ENCODE results near the gene BCAP29. TPM values are rescaled to one million over a fixed set of nuclear protein-coding genes. Genes with fewer than 3 reads are reported as not detected.
A peak's percentile ranks its signal among the peaks of the same experiment; 100 is the strongest.

BCAP29 gene
- total and polyA plus RNA-seq, 2 of the 4 experiments (the other 2 are of a cell fraction): 33.0 to 35.1 TPM

DNA sequence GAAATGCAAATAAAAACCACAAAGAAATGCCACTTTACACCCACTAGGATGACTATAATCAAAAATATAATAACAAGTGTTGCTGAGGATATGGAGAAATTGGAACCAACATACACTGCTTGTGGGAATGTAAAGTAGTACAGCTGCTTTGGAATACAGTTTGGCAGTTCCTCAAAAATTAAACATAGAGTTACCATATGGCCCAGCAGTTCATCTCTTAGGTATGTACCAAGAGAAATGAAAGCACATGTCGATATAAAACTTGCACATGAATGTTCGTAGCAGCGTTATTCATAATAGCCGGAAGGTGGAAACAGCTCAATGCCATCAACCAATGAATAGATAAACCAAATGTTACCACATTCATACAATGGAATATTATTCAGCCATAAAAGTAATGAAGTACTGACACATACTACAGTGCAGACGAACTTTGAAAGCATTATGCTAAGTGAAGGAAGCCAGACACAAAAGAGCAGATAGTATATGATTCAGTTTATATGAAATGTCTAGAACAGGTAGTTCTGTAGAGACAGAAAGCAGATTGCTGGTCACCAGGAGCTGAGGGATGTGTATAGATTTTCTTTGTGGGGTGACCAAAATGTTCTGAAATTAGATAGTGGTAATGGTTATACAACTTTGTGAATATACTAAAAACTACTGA, 12.4 kb downstream of the BCAP29 start:
- no peak overlapping the region for H3K23ac ChIP-seq (ENCODE audit: low read depth, low read length)
- no peak overlapping the region for H3K14ac ChIP-seq (replicated peaks; ENCODE audit: low read depth, low read length)
- H3K56ac ChIP-seq (ENCODE audit: extremely low read depth, insufficient read depth, low read length): no peak overlapping the region
- DNase-seq (peak; percentile 86), ATAC-seq (ENCODE audit: low read depth) (no peak; the same call in 1 of the 2 replicates)
- peaks cover 6% of the 10 kb centered on the region; the same call in 1 of the 2 replicates for H3K36me3 ChIP-seq (ENCODE audit: control insufficient read depth, insufficient read depth, low read length)
- H3K9ac ChIP-seq (ENCODE audit: low read depth, low read length): no peak overlapping the region
- no peak overlapping the region for H2BK120ac ChIP-seq (ENCODE audit: low read depth, low read length)
- H3K9me3 ChIP-seq (ENCODE audit: control insufficient read depth, insufficient read depth, low read length): no peaks in the 10 kb centered on the region
- no peak overlapping the region for H3K4ac ChIP-seq (ENCODE audit: low read depth, low read length)
- H3K9me1 ChIP-seq (ENCODE audit: insufficient read depth, low read length): peaks cover 3% of the 10 kb centered on the region
- no peak overlapping the region for H2AFZ ChIP-seq (replicated peaks; ENCODE audit: low read length, poor library complexity)
- H2AK5ac ChIP-seq (ENCODE audit: low read depth, low read length): no peak overlapping the region
- H4K5ac ChIP-seq (ENCODE audit: low read depth, low read length): no peak overlapping the region
- ChIA-PET POLR2A (ENCODE audit: unreplicated experiment) (no interaction called here), CTCF (no interaction called here)
- H4K91ac ChIP-seq (ENCODE audit: insufficient read depth, low read depth, low read length): no peak overlapping the region
- no peak overlapping the region for H3K18ac ChIP-seq (ENCODE audit: low read depth, low read length)
- peaks cover 11 to 28% of the 10 kb centered on the region in 2 experiments; a peak in 3 of 4 replicates for H3K79me1 ChIP-seq (ENCODE audit: low read depth in 1 of 2, low read length in 2 of 2)
- no peaks in the 10 kb centered on the region for H4K20me1 ChIP-seq (ENCODE audit: insufficient read depth, low read length)
- intact Hi-C loops (cut with micrococcal nuclease) (no loop called here), dilution Hi-C loops (cut with HindIII; ENCODE audit: low sequenced_read_pairs, unreplicated experiment) (no loop called here), in situ Hi-C loops (cut with MboI; ENCODE audit: low sequenced_read_pairs) (no loop called here)
- no peak overlapping the region for H2BK15ac ChIP-seq (ENCODE audit: low read depth, low read length)
- no peak overlapping the region for H2BK5ac ChIP-seq (ENCODE audit: low read depth, low read length, poor library complexity, severe bottlenecking)
- H3K4me2 ChIP-seq (ENCODE audit: low read depth, low read length): no peak overlapping the region
- H3K27ac ChIP-seq (ENCODE audit: insufficient read depth, low read length): no peak overlapping the region
- WGBS, 2 experiments (ENCODE audit: extremely low coverage in 2 of 2, insufficient read length in 1 of 2): no CpG with 5 or more reads among the region's 5 CpGs
- no TSS peak for BruUV-seq (replicated peaks)
- no peak overlapping the region for H2BK20ac ChIP-seq (ENCODE audit: low read depth, low read length)
- H2AK9ac ChIP-seq (replicated peaks; ENCODE audit: low read depth, low read length, poor library complexity): no peak overlapping the region
- H3K27me3 ChIP-seq (ENCODE audit: control insufficient read depth, insufficient read depth, low read length): no peaks in the 10 kb centered on the region
- H3K4me3 ChIP-seq (ENCODE audit: insufficient read depth, low read depth, low read length): no peak overlapping the region
- no peak for TF ChIP-seq POLR2A (IDR thresholded peaks at IDR 0.05; ENCODE audit: low read depth, low read length)
- TF ChIP-seq CHD1 (IDR thresholded peaks at IDR 0.05; ENCODE audit: low read depth, low read length): no peak
- TF ChIP-seq SMC3 (IDR thresholded peaks at IDR 0.05; ENCODE audit: low read depth, low read length): no peak
- TF ChIP-seq MXI1 (IDR thresholded peaks at IDR 0.05; ENCODE audit: borderline replicate concordance, low read depth, low read length): no peak
- no peak for TF ChIP-seq CEBPB (IDR thresholded peaks at IDR 0.05; ENCODE audit: low read depth, low read length)
- no peak for TF ChIP-seq RAD21 (IDR thresholded peaks at IDR 0.05; ENCODE audit: low read length)
- TF ChIP-seq, protein P1, sequence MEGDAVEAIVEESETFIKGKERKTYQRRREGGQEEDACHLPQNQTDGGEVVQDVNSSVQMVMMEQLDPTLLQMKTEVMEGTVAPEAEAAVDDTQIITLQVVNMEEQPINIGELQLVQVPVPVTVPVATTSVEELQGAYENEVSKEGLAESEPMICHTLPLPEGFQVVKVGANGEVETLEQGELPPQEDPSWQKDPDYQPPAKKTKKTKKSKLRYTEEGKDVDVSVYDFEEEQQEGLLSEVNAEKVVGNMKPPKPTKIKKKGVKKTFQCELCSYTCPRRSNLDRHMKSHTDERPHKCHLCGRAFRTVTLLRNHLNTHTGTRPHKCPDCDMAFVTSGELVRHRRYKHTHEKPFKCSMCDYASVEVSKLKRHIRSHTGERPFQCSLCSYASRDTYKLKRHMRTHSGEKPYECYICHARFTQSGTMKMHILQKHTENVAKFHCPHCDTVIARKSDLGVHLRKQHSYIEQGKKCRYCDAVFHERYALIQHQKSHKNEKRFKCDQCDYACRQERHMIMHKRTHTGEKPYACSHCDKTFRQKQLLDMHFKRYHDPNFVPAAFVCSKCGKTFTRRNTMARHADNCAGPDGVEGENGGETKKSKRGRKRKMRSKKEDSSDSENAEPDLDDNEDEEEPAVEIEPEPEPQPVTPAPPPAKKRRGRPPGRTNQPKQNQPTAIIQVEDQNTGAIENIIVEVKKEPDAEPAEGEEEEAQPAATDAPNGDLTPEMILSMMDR (conservative IDR thresholded peaks at IDR 0.05; ENCODE audit: low read depth, low read length): no peak
- TF ChIP-seq NFE2L2 (IDR thresholded peaks at IDR 0.05; ENCODE audit: low read depth, low read length): no peak
- no peak for TF ChIP-seq RCOR1 (IDR thresholded peaks at IDR 0.05; ENCODE audit: insufficient replicate concordance, low read length)
- no peak for TF ChIP-seq BHLHE40 (IDR thresholded peaks at IDR 0.05; ENCODE audit: low read depth, low read length)
- no peak for TF ChIP-seq RFX5 (IDR thresholded peaks at IDR 0.05; ENCODE audit: low read depth, low read length)
- TF ChIP-seq ELK1 (IDR thresholded peaks at IDR 0.05; ENCODE audit: borderline replicate concordance, low read depth, low read length): no peak
- TF ChIP-seq, protein P2, sequence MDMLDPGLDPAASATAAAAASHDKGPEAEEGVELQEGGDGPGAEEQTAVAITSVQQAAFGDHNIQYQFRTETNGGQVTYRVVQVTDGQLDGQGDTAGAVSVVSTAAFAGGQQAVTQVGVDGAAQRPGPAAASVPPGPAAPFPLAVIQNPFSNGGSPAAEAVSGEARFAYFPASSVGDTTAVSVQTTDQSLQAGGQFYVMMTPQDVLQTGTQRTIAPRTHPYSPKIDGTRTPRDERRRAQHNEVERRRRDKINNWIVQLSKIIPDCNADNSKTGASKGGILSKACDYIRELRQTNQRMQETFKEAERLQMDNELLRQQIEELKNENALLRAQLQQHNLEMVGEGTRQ (IDR thresholded peaks at IDR 0.05; ENCODE audit: low read depth, low read length): no peak
- no peaks in the 10 kb centered on the region; the same call in 1 of the 2 replicates for H3K4me1 ChIP-seq (ENCODE audit: control insufficient read depth, insufficient read depth, low read length)
- H4K8ac ChIP-seq (ENCODE audit: low read depth in 2 of 2, low read length in 2 of 2): no peak overlapping the region
